Fibroblast of skin of left quadriceps (primary cell): ENCODE measurements around the gene ETFB.
A peak's percentile ranks its signal among the peaks of the same experiment; 100 is the strongest.

Source experiments
- DNase-seq, 2 experiments: peaks; one replicate each; pipeline ENCODE4 v3.0.0-alpha.2; 2013; ENCODE audit warnings: low read depth in 2 of 2

The ETFB gene

GRCh38 chr19:51372649-51373504 lies 6.7 kb upstream of the ETFB start, which contains the start of gene NKG7:
TSS of gene NKG7 (minus strand) at chr19:51372654. CDS start at chr19:51372535, 119 bp downstream.
- DNase-seq = no peak

GRCh38 chr19:51372021-51372648 lies 5.9 kb upstream of the ETFB start:
- no peak for DNase-seq

GRCh38 chr19:51371186-51371690 lies 5.0 kb upstream of the ETFB start:
- no peak for DNase-seq

- no peak for DNase-seq
Measured at GRCh38 chr19:51370230-51370629, 4.0 kb upstream of the ETFB start.

- no peak for DNase-seq
Measured at GRCh38 chr19:51368366-51369282, 2.4 kb upstream of the ETFB start, which contains the start of gene CLDND2. TSS of gene CLDND2 (minus strand) at chr19:51369003. CDS start at chr19:51368577, 426 bp downstream.

- DNase-seq = peak; percentile 97
Measured at GRCh38 chr19:51367565-51368365, 1.6 kb upstream of the ETFB start.

GRCh38 chr19:51367255-51367564 lies 1.0 kb upstream of the ETFB start:
- no peak for DNase-seq

- DNase-seq = peak; percentile 95
Measured at GRCh38 chr19:51366389-51367254, 434 bp upstream of the ETFB start.

GRCh38 chr19:51365211-51365964 lies 800 bp downstream of the ETFB start:
- DNase-seq = no peak

GRCh38 chr19:51364200-51365106 lies 1.7 kb downstream of the ETFB start:
- DNase-seq = no peak

- DNase-seq = no peak
Measured at GRCh38 chr19:51361239-51361638, 4.9 kb downstream of the ETFB start.

- peak; percentile 49 to 57 for DNase-seq
Measured at GRCh38 chr19:51359294-51359693, 6.9 kb downstream of the ETFB start.

- no peak for DNase-seq
Measured at GRCh38 chr19:51357952-51358351, 8.2 kb downstream of the ETFB start.

- DNase-seq = no peak
Measured at GRCh38 chr19:51356159-51356801, 9.9 kb downstream of the ETFB start.

GRCh38 chr19:51354742-51355148 lies 11.4 kb downstream of the ETFB start:
- no peak for DNase-seq

GRCh38 chr19:51354103-51354741 lies 12.0 kb downstream of the ETFB start:
- DNase-seq = no peak

GRCh38 chr19:51352783-51353360 lies 13.3 kb downstream of the ETFB start:
- DNase-seq = no peak
